Testis (tissue), 2 donors: ENCODE results near the gene MACF1.

Source experiments
- CTCF ChIP-seq, 3 experiments: fragments of 450-650 bp in 2 of 3; fragments of 200-600 bp in 1 of 3; sonication (generic) in 1 of 3; IDR thresholded peaks; one replicate each; pipeline ENCODE4 v1.5.1; 2016 to 2019; ENCODE audit warnings: antibody characterized with exemption in 3 of 3, mild to moderate bottlenecking in 2 of 3, moderate library complexity in 1 of 3
- POLR2A ChIP-seq: fragments of 450-650 bp; IDR thresholded peaks from one replicate; pipeline ENCODE4 v1.6.1; 2017; ENCODE audit warnings: antibody characterized with exemption, mild to moderate bottlenecking, moderate library complexity

GRCh38 chr1:39158327-39159086 lies 46.0 kb upstream of the MACF1 start:
- TF ChIP-seq CTCF (IDR thresholded peaks at IDR 0.05) (no peak), POLR2A (no peak)
